Measurements from ENCODE around the gene CHIC2. TPM values are rescaled to one million over a fixed set of nuclear protein-coding genes. Genes with fewer than 3 reads are reported as not detected.

CHIC2 gene
- total RNA-seq, 1 experiment from 2014 or later, result 11.0 TPM

DNA sequence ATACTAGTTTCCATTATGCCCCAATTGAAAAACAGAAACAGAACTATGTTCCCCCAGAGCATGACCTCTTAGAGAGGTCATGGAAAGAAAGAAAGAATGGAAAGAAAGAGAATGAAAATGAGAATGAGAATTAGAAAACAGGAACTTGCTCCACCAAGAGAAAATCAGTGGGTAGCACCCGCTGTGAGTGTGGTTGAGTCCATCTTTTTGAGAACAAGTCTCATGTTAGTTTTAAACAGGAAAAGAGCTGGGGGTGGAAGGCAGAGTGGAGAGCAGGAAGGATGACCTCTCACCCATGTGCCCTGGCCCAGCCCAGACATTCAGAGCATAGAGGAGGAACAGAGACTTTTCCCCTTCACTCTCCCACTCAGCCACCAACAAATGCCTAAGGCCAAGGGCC, 40.5 kb upstream of the CHIC2 start:
- H3K36me3 Mint-ChIP-seq, result no peaks in the 10 kb centered on the region
- ATAC-seq (no peak), DNase-seq (ENCODE audit: low spot score) (no peak)
- peaks cover 77% of the 10 kb centered on the region for H3K4me1 Mint-ChIP-seq
- no peak overlapping the region for H3K27ac Mint-ChIP-seq
- peak overlapping the region; percentile 65 for H3K4me3 Mint-ChIP-seq
- CTCF ChIA-PET, result no interaction called here
- H3K9me3 Mint-ChIP-seq, result no peaks in the 10 kb centered on the region
- POLR2A ChIA-PET, result no interaction called here
- TF ChIP-seq JUN (CRISPR knock-in tag; IDR thresholded peaks at IDR 0.05) (no peak), NR2C2 (CRISPR knock-in tag; IDR thresholded peaks at IDR 0.05) (no peak), ZNF423 (CRISPR knock-in tag; IDR thresholded peaks at IDR 0.05) (no peak), OVOL2 (CRISPR knock-in tag; IDR thresholded peaks at IDR 0.05; ENCODE audit: borderline replicate concordance) (no peak), NFATC4 (CRISPR knock-in tag; IDR thresholded peaks at IDR 0.05) (no peak), FOXJ3 (CRISPR knock-in tag; IDR thresholded peaks at IDR 0.05; ENCODE audit: borderline replicate concordance) (no peak), RORB (CRISPR knock-in tag; IDR thresholded peaks at IDR 0.05) (no peak), ZNF317 (CRISPR knock-in tag; IDR thresholded peaks at IDR 0.05; ENCODE audit: borderline replicate concordance, low read depth) (no peak), ESRRA (CRISPR knock-in tag; IDR thresholded peaks at IDR 0.05; ENCODE audit: borderline replicate concordance) (no peak), TEAD4 (CRISPR knock-in tag; IDR thresholded peaks at IDR 0.05) (no peak), ZNF396 (CRISPR knock-in tag; IDR thresholded peaks at IDR 0.05; ENCODE audit: borderline replicate concordance) (no peak), NFYB (CRISPR knock-in tag; conservative IDR thresholded peaks at IDR 0.05; ENCODE audit: low read depth) (no peak), ZBTB21 (CRISPR knock-in tag; IDR thresholded peaks at IDR 0.05; ENCODE audit: borderline replicate concordance) (no peak), MXD4 (CRISPR knock-in tag; IDR thresholded peaks at IDR 0.05; ENCODE audit: borderline replicate concordance) (no peak)
- TF ChIP-seq, protein P1, sequence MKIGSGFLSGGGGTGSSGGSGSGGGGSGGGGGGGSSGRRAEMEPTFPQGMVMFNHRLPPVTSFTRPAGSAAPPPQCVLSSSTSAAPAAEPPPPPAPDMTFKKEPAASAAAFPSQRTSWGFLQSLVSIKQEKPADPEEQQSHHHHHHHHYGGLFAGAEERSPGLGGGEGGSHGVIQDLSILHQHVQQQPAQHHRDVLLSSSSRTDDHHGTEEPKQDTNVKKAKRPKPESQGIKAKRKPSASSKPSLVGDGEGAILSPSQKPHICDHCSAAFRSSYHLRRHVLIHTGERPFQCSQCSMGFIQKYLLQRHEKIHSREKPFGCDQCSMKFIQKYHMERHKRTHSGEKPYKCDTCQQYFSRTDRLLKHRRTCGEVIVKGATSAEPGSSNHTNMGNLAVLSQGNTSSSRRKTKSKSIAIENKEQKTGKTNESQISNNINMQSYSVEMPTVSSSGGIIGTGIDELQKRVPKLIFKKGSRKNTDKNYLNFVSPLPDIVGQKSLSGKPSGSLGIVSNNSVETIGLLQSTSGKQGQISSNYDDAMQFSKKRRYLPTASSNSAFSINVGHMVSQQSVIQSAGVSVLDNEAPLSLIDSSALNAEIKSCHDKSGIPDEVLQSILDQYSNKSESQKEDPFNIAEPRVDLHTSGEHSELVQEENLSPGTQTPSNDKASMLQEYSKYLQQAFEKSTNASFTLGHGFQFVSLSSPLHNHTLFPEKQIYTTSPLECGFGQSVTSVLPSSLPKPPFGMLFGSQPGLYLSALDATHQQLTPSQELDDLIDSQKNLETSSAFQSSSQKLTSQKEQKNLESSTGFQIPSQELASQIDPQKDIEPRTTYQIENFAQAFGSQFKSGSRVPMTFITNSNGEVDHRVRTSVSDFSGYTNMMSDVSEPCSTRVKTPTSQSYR (CRISPR knock-in tag; IDR thresholded peaks at IDR 0.05), result no peak
- TF ChIP-seq, protein P2, sequence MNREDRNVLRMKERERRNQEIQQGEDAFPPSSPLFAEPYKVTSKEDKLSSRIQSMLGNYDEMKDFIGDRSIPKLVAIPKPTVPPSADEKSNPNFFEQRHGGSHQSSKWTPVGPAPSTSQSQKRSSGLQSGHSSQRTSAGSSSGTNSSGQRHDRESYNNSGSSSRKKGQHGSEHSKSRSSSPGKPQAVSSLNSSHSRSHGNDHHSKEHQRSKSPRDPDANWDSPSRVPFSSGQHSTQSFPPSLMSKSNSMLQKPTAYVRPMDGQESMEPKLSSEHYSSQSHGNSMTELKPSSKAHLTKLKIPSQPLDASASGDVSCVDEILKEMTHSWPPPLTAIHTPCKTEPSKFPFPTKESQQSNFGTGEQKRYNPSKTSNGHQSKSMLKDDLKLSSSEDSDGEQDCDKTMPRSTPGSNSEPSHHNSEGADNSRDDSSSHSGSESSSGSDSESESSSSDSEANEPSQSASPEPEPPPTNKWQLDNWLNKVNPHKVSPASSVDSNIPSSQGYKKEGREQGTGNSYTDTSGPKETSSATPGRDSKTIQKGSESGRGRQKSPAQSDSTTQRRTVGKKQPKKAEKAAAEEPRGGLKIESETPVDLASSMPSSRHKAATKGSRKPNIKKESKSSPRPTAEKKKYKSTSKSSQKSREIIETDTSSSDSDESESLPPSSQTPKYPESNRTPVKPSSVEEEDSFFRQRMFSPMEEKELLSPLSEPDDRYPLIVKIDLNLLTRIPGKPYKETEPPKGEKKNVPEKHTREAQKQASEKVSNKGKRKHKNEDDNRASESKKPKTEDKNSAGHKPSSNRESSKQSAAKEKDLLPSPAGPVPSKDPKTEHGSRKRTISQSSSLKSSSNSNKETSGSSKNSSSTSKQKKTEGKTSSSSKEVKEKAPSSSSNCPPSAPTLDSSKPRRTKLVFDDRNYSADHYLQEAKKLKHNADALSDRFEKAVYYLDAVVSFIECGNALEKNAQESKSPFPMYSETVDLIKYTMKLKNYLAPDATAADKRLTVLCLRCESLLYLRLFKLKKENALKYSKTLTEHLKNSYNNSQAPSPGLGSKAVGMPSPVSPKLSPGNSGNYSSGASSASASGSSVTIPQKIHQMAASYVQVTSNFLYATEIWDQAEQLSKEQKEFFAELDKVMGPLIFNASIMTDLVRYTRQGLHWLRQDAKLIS (CRISPR knock-in tag; IDR thresholded peaks at IDR 0.05; ENCODE audit: borderline replicate concordance), result no peak
- TF ChIP-seq, protein P3, sequence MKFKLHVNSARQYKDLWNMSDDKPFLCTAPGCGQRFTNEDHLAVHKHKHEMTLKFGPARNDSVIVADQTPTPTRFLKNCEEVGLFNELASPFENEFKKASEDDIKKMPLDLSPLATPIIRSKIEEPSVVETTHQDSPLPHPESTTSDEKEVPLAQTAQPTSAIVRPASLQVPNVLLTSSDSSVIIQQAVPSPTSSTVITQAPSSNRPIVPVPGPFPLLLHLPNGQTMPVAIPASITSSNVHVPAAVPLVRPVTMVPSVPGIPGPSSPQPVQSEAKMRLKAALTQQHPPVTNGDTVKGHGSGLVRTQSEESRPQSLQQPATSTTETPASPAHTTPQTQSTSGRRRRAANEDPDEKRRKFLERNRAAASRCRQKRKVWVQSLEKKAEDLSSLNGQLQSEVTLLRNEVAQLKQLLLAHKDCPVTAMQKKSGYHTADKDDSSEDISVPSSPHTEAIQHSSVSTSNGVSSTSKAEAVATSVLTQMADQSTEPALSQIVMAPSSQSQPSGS (CRISPR knock-in tag; IDR thresholded peaks at IDR 0.05; ENCODE audit: borderline replicate concordance, low read depth), result no peak
- TF ChIP-seq, protein P4, sequence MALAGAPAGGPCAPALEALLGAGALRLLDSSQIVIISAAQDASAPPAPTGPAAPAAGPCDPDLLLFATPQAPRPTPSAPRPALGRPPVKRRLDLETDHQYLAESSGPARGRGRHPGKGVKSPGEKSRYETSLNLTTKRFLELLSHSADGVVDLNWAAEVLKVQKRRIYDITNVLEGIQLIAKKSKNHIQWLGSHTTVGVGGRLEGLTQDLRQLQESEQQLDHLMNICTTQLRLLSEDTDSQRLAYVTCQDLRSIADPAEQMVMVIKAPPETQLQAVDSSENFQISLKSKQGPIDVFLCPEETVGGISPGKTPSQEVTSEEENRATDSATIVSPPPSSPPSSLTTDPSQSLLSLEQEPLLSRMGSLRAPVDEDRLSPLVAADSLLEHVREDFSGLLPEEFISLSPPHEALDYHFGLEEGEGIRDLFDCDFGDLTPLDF (CRISPR knock-in tag; IDR thresholded peaks at IDR 0.05), result no peak
- TF ChIP-seq, protein P5, sequence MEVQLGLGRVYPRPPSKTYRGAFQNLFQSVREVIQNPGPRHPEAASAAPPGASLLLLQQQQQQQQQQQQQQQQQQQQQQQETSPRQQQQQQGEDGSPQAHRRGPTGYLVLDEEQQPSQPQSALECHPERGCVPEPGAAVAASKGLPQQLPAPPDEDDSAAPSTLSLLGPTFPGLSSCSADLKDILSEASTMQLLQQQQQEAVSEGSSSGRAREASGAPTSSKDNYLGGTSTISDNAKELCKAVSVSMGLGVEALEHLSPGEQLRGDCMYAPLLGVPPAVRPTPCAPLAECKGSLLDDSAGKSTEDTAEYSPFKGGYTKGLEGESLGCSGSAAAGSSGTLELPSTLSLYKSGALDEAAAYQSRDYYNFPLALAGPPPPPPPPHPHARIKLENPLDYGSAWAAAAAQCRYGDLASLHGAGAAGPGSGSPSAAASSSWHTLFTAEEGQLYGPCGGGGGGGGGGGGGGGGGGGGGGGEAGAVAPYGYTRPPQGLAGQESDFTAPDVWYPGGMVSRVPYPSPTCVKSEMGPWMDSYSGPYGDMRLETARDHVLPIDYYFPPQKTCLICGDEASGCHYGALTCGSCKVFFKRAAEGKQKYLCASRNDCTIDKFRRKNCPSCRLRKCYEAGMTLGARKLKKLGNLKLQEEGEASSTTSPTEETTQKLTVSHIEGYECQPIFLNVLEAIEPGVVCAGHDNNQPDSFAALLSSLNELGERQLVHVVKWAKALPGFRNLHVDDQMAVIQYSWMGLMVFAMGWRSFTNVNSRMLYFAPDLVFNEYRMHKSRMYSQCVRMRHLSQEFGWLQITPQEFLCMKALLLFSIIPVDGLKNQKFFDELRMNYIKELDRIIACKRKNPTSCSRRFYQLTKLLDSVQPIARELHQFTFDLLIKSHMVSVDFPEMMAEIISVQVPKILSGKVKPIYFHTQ (CRISPR knock-in tag; IDR thresholded peaks at IDR 0.05), result no peak
- H3K27me3 Mint-ChIP-seq (ENCODE audit: low read depth), result peaks cover 97% of the 10 kb centered on the region

Measured in WTC11 (cell line).